Keratinocyte (primary cell): ENCODE data around the gene ACBD6. TPM values are rescaled to one million over a fixed set of nuclear protein-coding genes. Genes with fewer than 3 reads are reported as not detected.

Experiments used
- DNase-seq: peaks from one replicate; pipeline ENCODE4 v3.0.0-alpha.2; 2011; ENCODE audit warnings: low read depth, missing footprints, low spot score
- FAIRE-seq: peaks from 2 replicates; lab custom pipeline; 2011; peaks lifted over from hg19 to GRCh38; lab: Jason Lieb, UNC
- H2AFZ ChIP-seq: 2 replicates; pipeline ENCODE4 v1.6.0; 2012; ENCODE audit warnings: low read length, control low read depth, inconsistent platforms; ENCODE audit not compliant: control insufficient read depth
- H3K27ac ChIP-seq: 2 replicates; pipeline ENCODE4 v1.5.1; 2011; ENCODE audit warnings: low read length; ENCODE audit not compliant: control insufficient read depth, insufficient read depth
- H3K27me3 ChIP-seq: 3 replicates; pipeline ENCODE4 v1.6.0; 2011; ENCODE audit warnings: low read length; ENCODE audit not compliant: control insufficient read depth, insufficient read depth; ENCODE audit errors: extremely low read depth
- H3K36me3 ChIP-seq, 2 experiments: 2 replicates in 1 of 2; 3 replicates in 1 of 2; pipeline ENCODE4 v1.5.1; 2011; ENCODE audit warnings: low read length in 2 of 2, mild to moderate bottlenecking in 1 of 2; ENCODE audit not compliant: control insufficient read depth in 2 of 2, insufficient read depth in 2 of 2; ENCODE audit errors: extremely low read depth in 1 of 2
- H3K4me1 ChIP-seq: 3 replicates; pipeline ENCODE4 v1.5.1; 2011; ENCODE audit warnings: low read length; ENCODE audit not compliant: control insufficient read depth, insufficient read depth; ENCODE audit errors: extremely low read depth
- H3K4me2 ChIP-seq: 3 replicates; pipeline ENCODE4 v1.6.0; 2011; ENCODE audit warnings: low read depth, low read length; ENCODE audit not compliant: control insufficient read depth, insufficient read depth; ENCODE audit errors: extremely low read depth
- H3K4me3 ChIP-seq, 3 experiments: fragments of 200-600 bp in 1 of 3; sonication (generic) in 1 of 3; 2 replicates in 2 of 3; 3 replicates in 1 of 3; pipeline ENCODE4 v1.5.1; 2011 to 2016; ENCODE audit warnings: low read length in 3 of 3, mild to moderate bottlenecking in 3 of 3, control low read depth in 2 of 3, inconsistent platforms in 1 of 3, low read depth in 1 of 3, mixed read lengths in 1 of 3, mixed run types in 1 of 3, moderate library complexity in 1 of 3; ENCODE audit not compliant: control insufficient read depth in 2 of 3, insufficient read depth in 2 of 3; ENCODE audit errors: extremely low read depth in 1 of 3
- H3K79me2 ChIP-seq: 2 replicates; pipeline ENCODE4 v1.6.0; 2012; ENCODE audit warnings: low read length; ENCODE audit not compliant: control insufficient read depth, insufficient read depth
- H3K9ac ChIP-seq: 3 replicates; pipeline ENCODE4 v1.6.0; 2011; ENCODE audit warnings: low read length; ENCODE audit not compliant: control insufficient read depth, insufficient read depth; ENCODE audit errors: extremely low read depth
- H3K9me1 ChIP-seq: 3 replicates; pipeline ENCODE4 v1.6.0; 2011; ENCODE audit warnings: low read length; ENCODE audit not compliant: control insufficient read depth, insufficient read depth; ENCODE audit errors: extremely low read depth
- H3K9me3 ChIP-seq: 2 replicates; pipeline ENCODE4 v1.5.1; 2012; ENCODE audit warnings: low read depth, low read length; ENCODE audit not compliant: control insufficient read depth
- H4K20me1 ChIP-seq: 3 replicates; pipeline ENCODE4 v1.6.0; 2011; ENCODE audit warnings: low read length; ENCODE audit not compliant: control insufficient read depth, insufficient read depth; ENCODE audit errors: extremely low read depth
- CTCF ChIP-seq, 3 experiments: IDR thresholded peaks in 1 of 3; conservative IDR thresholded peaks in 1 of 3; optimal IDR thresholded peaks in 1 of 3; 2 replicates in 2 of 3; 3 replicates in 1 of 3; pipeline versions ENCODE3 to v1.5.1; 2011; ENCODE audit warnings: low read length in 3 of 3, mild to moderate bottlenecking in 3 of 3, moderate library complexity in 2 of 3, control low read depth in 1 of 3, inconsistent platforms in 1 of 3; ENCODE audit not compliant: insufficient read depth in 2 of 3; ENCODE audit errors: extremely low read depth in 1 of 3
- EZH2 ChIP-seq: IDR thresholded peaks from one replicate; pipeline ENCODE4 v1.6.1; 2012; ENCODE audit warnings: inconsistent platforms, mild to moderate bottlenecking, low read length, moderate library complexity
- dilution Hi-C: fragments of 300-500 bp; cut with MboI; formaldehyde crosslinking; loops from one replicate; pipeline ENCODE4 v1.7.0; 2020; ENCODE audit warnings: low sequenced_read_pairs; ENCODE audit not compliant: extremely low pct_ligation_motif_present
- polyA plus RNA-seq, 5 experiments: library from polyadenylated mRNA; depleted of rRNA in 3 of 5; stranded (reverse) in 3 of 5; stranded (forward) in 1 of 5; unstranded in 1 of 5; fragments of >200 nt; gene quantifications; 1 replicate in 1 of 5; 2 replicates in 3 of 5; 3 replicates in 1 of 5; pipeline versions ENCODE4 v1.2.1 to v1.2.3, GENCODE V29; 2011 to 2012; ENCODE audit warnings: missing spikeins in 2 of 5, low read depth in 1 of 5, low replicate concordance in 1 of 5

ACBD6 gene
- polyA plus RNA-seq, 1 donor (not counting 4 experiments of a cell fraction or from before 2014, with no cell fraction given) = 47.5 TPM

- no peaks in the 10 kb centered on the region for H3K9me3 ChIP-seq
- no peaks in the 10 kb centered on the region for H3K36me3 ChIP-seq
- no peak for FAIRE-seq
- H3K27ac ChIP-seq = no peak overlapping the region
- no peaks in the 10 kb centered on the region for H4K20me1 ChIP-seq
- H3K9me1 ChIP-seq = no peaks in the 10 kb centered on the region
- H3K4me2 ChIP-seq = no peak overlapping the region
- no peaks in the 10 kb centered on the region for H3K27me3 ChIP-seq
- no peak overlapping the region for H3K9ac ChIP-seq
- no peaks in the 10 kb centered on the region for H3K4me1 ChIP-seq
- no peaks in the 10 kb centered on the region for H3K79me2 ChIP-seq
- H3K4me3 ChIP-seq = no peak overlapping the region
- no peak for TF ChIP-seq CTCF (optimal IDR thresholded peaks at IDR 0.05 in 1 of 3, IDR thresholded peaks at IDR 0.05 in 1 of 3, conservative IDR thresholded peaks at IDR 0.05 in 1 of 3; ENCODE audit: extremely low read depth in 1 of 3, insufficient read depth in 2 of 3, low read length in 3 of 3)
- DNase-seq = no peak
- dilution Hi-C loops = no loop called here
- no peak overlapping the region for H2AFZ ChIP-seq
Measured at GRCh38 chr1:180545991-180546390, 43.6 kb upstream of the ACBD6 start.

GRCh38 chr1:180544050-180544449, 41.7 kb upstream of the ACBD6 start:
- H3K9me3 ChIP-seq = no peaks in the 10 kb centered on the region
- H3K4me3 ChIP-seq = no peak overlapping the region
- no peaks in the 10 kb centered on the region for H3K36me3 ChIP-seq
- no peak overlapping the region for H3K9ac ChIP-seq
- H3K79me2 ChIP-seq = no peaks in the 10 kb centered on the region
- no peaks in the 10 kb centered on the region for H4K20me1 ChIP-seq
- H3K9me1 ChIP-seq = no peaks in the 10 kb centered on the region
- FAIRE-seq (no peak), DNase-seq (no peak)
- H2AFZ ChIP-seq = no peak overlapping the region
- H3K27me3 ChIP-seq = no peaks in the 10 kb centered on the region
- H3K4me2 ChIP-seq = no peak overlapping the region
- dilution Hi-C loops = no loop called here
- no peak overlapping the region for H3K27ac ChIP-seq
- TF ChIP-seq EZH2 = no peak
- TF ChIP-seq CTCF (optimal IDR thresholded peaks at IDR 0.05 in 1 of 3, IDR thresholded peaks at IDR 0.05 in 1 of 3, conservative IDR thresholded peaks at IDR 0.05 in 1 of 3; ENCODE audit: extremely low read depth in 1 of 3, insufficient read depth in 2 of 3, low read length in 3 of 3) = no peak
- no peaks in the 10 kb centered on the region for H3K4me1 ChIP-seq
